ENCODE data around the gene ACO2. TPM values are rescaled to one million over a fixed set of nuclear protein-coding genes. Genes with fewer than 3 reads are reported as not detected.

ACO2 gene
- total and polyA plus RNA-seq, 2 of the 13 experiments (the other 11 are each of a cell fraction or from before 2014, with no cell fraction given), result 19.2 to 45.6 TPM

DNA sequence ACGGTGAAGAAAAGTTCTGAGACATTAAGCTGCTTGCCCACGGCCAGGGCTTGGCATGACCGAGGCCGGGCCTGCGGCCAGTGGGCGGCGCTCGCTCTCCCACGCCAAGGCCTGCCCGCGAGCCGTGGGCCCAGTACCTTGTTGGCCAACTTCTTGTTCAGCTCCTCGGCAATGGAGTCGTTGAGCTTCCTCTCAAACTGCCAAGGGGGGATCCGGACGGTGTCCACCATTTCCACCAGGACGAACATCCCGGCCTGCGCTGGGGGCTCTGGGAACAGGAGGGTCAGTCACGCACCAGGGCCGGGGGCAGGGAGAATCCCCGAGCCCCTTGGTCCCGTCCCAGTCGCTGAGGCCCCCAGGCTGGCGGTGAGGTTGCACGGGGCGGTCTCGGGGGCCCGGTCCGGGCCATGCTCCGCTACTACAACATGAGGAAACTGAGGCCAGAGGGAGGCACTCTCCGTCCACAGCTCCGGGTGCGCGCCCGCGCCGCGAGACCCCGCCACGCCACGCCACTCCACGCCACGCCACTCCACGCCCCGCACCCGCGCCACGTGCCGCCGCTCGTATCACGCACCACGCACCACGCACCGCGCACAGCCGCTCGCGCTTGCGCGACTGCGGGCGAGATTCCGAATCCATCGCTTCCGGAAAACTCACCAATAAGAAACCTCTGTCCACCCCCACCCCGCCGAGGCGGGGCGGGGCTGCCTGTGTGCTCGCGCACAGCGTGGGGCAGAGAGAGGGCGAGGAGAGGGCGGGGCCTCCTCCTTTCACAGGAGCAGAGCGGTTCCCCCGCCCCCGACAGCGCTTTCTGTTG, 75.1 kb downstream of the ACO2 start, which contains the start of gene POLR3H (continued):
- TF ChIP-seq, protein P1, sequence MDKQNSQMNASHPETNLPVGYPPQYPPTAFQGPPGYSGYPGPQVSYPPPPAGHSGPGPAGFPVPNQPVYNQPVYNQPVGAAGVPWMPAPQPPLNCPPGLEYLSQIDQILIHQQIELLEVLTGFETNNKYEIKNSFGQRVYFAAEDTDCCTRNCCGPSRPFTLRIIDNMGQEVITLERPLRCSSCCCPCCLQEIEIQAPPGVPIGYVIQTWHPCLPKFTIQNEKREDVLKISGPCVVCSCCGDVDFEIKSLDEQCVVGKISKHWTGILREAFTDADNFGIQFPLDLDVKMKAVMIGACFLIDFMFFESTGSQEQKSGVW (CRISPR knock-in tag; IDR thresholded peaks at IDR 0.05; ENCODE audit: borderline replicate concordance), result no peak
- TF ChIP-seq, protein P2, sequence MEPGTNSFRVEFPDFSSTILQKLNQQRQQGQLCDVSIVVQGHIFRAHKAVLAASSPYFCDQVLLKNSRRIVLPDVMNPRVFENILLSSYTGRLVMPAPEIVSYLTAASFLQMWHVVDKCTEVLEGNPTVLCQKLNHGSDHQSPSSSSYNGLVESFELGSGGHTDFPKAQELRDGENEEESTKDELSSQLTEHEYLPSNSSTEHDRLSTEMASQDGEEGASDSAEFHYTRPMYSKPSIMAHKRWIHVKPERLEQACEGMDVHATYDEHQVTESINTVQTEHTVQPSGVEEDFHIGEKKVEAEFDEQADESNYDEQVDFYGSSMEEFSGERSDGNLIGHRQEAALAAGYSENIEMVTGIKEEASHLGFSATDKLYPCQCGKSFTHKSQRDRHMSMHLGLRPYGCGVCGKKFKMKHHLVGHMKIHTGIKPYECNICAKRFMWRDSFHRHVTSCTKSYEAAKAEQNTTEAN (CRISPR knock-in tag; conservative IDR thresholded peaks at IDR 0.05), result 0 out of 2 replicates have a peak, but pooled peaks have one; percentile 31
- TF ChIP-seq, protein P3, sequence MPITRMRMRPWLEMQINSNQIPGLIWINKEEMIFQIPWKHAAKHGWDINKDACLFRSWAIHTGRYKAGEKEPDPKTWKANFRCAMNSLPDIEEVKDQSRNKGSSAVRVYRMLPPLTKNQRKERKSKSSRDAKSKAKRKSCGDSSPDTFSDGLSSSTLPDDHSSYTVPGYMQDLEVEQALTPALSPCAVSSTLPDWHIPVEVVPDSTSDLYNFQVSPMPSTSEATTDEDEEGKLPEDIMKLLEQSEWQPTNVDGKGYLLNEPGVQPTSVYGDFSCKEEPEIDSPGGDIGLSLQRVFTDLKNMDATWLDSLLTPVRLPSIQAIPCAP (CRISPR knock-in tag; IDR thresholded peaks at IDR 0.05; ENCODE audit: low read depth), result no peak
- no peak for TF ChIP-seq ZNF292 (CRISPR knock-in tag; IDR thresholded peaks at IDR 0.05; ENCODE audit: borderline replicate concordance, low read depth)
- TF ChIP-seq CCDC6 (CRISPR knock-in tag; IDR thresholded peaks at IDR 0.05), result no peak
- no peak for TF ChIP-seq EHMT2 (IDR thresholded peaks at IDR 0.05; ENCODE audit: borderline replicate concordance, low read depth, low read length)
- no peak for TF ChIP-seq TBL1XR1 (IDR thresholded peaks at IDR 0.05; ENCODE audit: borderline replicate concordance, low read length, partially characterized antibody)
- TF ChIP-seq, protein P4, sequence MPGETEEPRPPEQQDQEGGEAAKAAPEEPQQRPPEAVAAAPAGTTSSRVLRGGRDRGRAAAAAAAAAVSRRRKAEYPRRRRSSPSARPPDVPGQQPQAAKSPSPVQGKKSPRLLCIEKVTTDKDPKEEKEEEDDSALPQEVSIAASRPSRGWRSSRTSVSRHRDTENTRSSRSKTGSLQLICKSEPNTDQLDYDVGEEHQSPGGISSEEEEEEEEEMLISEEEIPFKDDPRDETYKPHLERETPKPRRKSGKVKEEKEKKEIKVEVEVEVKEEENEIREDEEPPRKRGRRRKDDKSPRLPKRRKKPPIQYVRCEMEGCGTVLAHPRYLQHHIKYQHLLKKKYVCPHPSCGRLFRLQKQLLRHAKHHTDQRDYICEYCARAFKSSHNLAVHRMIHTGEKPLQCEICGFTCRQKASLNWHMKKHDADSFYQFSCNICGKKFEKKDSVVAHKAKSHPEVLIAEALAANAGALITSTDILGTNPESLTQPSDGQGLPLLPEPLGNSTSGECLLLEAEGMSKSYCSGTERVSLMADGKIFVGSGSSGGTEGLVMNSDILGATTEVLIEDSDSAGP (CRISPR knock-in tag; IDR thresholded peaks at IDR 0.05; ENCODE audit: borderline replicate concordance), result peak; percentile 68; the same call in 1 of the 2 replicates
- TF ChIP-seq, protein P5, sequence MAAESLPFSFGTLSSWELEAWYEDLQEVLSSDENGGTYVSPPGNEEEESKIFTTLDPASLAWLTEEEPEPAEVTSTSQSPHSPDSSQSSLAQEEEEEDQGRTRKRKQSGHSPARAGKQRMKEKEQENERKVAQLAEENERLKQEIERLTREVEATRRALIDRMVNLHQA (CRISPR knock-in tag; IDR thresholded peaks at IDR 0.05), result no peak
- TF ChIP-seq POLR2A (IDR thresholded peaks at IDR 0.05; ENCODE audit: insufficient read depth in 1 of 2, low read depth in 2 of 2, low read length in 2 of 2), result peak in 1 of 2 experiments; percentile 58; a peak in 1 of 4 replicates
- TF ChIP-seq ZKSCAN8 (CRISPR knock-in tag; IDR thresholded peaks at IDR 0.05; ENCODE audit: borderline replicate concordance), result 0 out of 2 replicates have a peak, but pooled peaks have one; percentile 58
- peak; percentile 81; the same call in 1 of the 2 replicates for TF ChIP-seq TARDBP (CRISPR knock-in tag; IDR thresholded peaks at IDR 0.05)
- no peak for TF ChIP-seq NFATC3 (CRISPR knock-in tag; IDR thresholded peaks at IDR 0.05)
- TF ChIP-seq SP1 (IDR thresholded peaks at IDR 0.05), result no peak
- TF ChIP-seq SP1 (CRISPR knock-in tag; IDR thresholded peaks at IDR 0.05), result peak; percentile 65
- TF ChIP-seq, protein P6, sequence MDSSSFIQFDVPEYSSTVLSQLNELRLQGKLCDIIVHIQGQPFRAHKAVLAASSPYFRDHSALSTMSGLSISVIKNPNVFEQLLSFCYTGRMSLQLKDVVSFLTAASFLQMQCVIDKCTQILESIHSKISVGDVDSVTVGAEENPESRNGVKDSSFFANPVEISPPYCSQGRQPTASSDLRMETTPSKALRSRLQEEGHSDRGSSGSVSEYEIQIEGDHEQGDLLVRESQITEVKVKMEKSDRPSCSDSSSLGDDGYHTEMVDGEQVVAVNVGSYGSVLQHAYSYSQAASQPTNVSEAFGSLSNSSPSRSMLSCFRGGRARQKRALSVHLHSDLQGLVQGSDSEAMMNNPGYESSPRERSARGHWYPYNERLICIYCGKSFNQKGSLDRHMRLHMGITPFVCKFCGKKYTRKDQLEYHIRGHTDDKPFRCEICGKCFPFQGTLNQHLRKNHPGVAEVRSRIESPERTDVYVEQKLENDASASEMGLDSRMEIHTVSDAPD (CRISPR knock-in tag; IDR thresholded peaks at IDR 0.05), result no peak
- TF ChIP-seq ZNF530 (CRISPR knock-in tag; IDR thresholded peaks at IDR 0.05; ENCODE audit: low read depth), result no peak
- peak; percentile 46; the same call in 1 of the 2 replicates for TF ChIP-seq RAD21 (CRISPR knock-in tag; IDR thresholded peaks at IDR 0.05)
- TF ChIP-seq, protein P7, sequence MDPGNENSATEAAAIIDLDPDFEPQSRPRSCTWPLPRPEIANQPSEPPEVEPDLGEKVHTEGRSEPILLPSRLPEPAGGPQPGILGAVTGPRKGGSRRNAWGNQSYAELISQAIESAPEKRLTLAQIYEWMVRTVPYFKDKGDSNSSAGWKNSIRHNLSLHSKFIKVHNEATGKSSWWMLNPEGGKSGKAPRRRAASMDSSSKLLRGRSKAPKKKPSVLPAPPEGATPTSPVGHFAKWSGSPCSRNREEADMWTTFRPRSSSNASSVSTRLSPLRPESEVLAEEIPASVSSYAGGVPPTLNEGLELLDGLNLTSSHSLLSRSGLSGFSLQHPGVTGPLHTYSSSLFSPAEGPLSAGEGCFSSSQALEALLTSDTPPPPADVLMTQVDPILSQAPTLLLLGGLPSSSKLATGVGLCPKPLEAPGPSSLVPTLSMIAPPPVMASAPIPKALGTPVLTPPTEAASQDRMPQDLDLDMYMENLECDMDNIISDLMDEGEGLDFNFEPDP (CRISPR knock-in tag; conservative IDR thresholded peaks at IDR 0.05), result no peak
- TF ChIP-seq ZNF335 (CRISPR knock-in tag; IDR thresholded peaks at IDR 0.05), result no peak
- TF ChIP-seq SIX1 (CRISPR knock-in tag; IDR thresholded peaks at IDR 0.05; ENCODE audit: borderline replicate concordance), result no peak

Measured in HepG2 (cell line).